ENCODE results near the gene MAMSTR. TPM values are rescaled to one million over a fixed set of nuclear protein-coding genes. Genes with fewer than 3 reads are reported as not detected.

MAMSTR gene
- total and polyA plus RNA-seq, 9 donors: 1.3 to 17.1 (median 10.7) TPM

DNA sequence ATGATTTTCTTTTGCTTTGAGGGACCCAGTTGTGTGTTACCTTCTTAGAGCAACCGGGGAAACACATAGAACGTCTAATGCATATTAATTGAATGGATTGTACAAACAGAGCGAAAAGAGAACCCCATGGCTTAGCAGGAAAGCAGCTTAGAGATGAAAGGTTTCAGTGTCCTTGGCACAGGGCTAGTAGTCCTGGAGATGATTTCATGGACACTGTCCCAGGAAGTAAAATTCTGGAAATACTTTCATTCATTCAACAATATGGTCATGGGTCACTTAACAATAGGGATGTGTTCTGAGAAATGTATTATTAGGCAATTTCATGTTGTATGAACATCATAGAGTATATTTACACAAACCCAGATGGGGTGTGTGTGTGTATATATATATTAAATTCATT is 33.4 kb downstream of the MAMSTR start:
- DNase-seq: no peak
- TF ChIP-seq POLR2A (IDR thresholded peaks at IDR 0.05) (no peak), EP300 (IDR thresholded peaks at IDR 0.05) (no peak)
- TF ChIP-seq, protein P1, sequence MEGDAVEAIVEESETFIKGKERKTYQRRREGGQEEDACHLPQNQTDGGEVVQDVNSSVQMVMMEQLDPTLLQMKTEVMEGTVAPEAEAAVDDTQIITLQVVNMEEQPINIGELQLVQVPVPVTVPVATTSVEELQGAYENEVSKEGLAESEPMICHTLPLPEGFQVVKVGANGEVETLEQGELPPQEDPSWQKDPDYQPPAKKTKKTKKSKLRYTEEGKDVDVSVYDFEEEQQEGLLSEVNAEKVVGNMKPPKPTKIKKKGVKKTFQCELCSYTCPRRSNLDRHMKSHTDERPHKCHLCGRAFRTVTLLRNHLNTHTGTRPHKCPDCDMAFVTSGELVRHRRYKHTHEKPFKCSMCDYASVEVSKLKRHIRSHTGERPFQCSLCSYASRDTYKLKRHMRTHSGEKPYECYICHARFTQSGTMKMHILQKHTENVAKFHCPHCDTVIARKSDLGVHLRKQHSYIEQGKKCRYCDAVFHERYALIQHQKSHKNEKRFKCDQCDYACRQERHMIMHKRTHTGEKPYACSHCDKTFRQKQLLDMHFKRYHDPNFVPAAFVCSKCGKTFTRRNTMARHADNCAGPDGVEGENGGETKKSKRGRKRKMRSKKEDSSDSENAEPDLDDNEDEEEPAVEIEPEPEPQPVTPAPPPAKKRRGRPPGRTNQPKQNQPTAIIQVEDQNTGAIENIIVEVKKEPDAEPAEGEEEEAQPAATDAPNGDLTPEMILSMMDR (IDR thresholded peaks at IDR 0.05): no peak
- no peaks in the 10 kb centered on the region for H3K36me3 ChIP-seq
- no peak overlapping the region for H3K27ac ChIP-seq
- H3K9me3 ChIP-seq: no peaks in the 10 kb centered on the region
- no peaks in the 10 kb centered on the region for H3K27me3 ChIP-seq
- 39 to 53% (median 41%) methylated on average over 3 of the region's 3 CpGs for WGBS, 3 donors
- H3K4me3 ChIP-seq: no peak overlapping the region
- intact Hi-C loops (cut with DNase I): no loop called here
- no peaks in the 10 kb centered on the region for H3K4me1 ChIP-seq (ENCODE audit: insufficient read depth)

DNA sequence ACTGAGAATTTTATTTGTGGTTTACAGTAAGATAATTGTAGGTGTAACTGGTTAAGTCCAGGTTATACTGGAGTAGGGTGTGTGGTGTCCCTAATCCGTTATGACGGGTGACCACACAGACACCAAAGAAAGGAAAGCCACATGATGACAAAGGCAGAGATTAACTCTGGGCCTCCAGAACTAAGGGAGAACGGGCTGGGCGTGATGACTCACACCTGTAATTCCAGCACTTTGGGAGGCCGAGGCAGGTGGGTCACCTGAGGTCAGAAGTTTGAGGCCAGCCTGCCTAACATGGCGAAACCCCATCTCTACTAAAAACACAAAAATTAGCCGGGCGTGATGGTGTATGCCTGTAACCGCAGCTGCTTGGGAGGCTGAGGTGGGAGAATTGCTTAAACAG is 33.9 kb downstream of the MAMSTR start:
- no peak for DNase-seq
- WGBS, 3 donors: 71 to 85% (median 82%) methylated on average over 9 of the region's 9 CpGs
- intact Hi-C loops (cut with DNase I): no loop called here

DNA sequence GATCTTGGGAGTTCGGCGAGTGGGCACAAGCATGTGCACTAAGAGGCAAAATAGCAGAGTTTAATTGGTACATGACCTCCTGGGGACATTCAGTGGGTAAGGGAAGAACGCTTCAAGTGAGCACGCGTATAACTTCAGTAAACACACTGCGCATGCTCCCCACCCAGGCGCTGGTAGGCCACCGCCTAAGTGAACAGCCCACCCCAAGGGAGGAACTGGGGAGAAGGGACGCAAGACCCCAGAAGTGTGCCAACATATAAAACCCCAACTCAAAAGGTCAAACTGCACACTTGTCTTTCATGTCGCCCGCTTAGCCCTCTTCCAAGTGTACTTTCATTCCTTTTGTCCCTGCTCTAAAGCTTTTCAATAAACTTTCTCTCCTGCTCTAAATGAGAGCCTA is 36.2 kb downstream of the MAMSTR start:
- peak in 4 of 5 donors; percentile 41 to 62 (median 50) for DNase-seq
- Histone ChIP-seq H3K4me1 (ENCODE audit: insufficient read depth) (peaks cover 2% of the 10 kb centered on the region), H3K36me3 (no peaks in the 10 kb centered on the region), H3K27me3 (no peaks in the 10 kb centered on the region), H3K9me3 (no peaks in the 10 kb centered on the region), H3K27ac (no peak overlapping the region), H3K4me3 (no peak overlapping the region)
- intact Hi-C loops (cut with DNase I): no loop called here
- 57 to 69% (median 59%) methylated on average over 11 of the region's 11 CpGs for WGBS, 3 donors
- no peak for TF ChIP-seq POLR2A (IDR thresholded peaks at IDR 0.05)
- TF ChIP-seq EP300 (IDR thresholded peaks at IDR 0.05): no peak
- TF ChIP-seq, protein P1 (IDR thresholded peaks at IDR 0.05): no peak

More for the DNA sequence above, 33.9 kb downstream of the MAMSTR start:
- H3K27ac ChIP-seq: no peak overlapping the region
- TF ChIP-seq POLR2A (IDR thresholded peaks at IDR 0.05) (no peak), EP300 (IDR thresholded peaks at IDR 0.05) (no peak)
- TF ChIP-seq, protein P1 (IDR thresholded peaks at IDR 0.05): no peak
- no peak overlapping the region for H3K4me3 ChIP-seq
- H3K36me3 ChIP-seq: no peaks in the 10 kb centered on the region
- H3K4me1 ChIP-seq (ENCODE audit: insufficient read depth): peaks cover 2% of the 10 kb centered on the region
- no peaks in the 10 kb centered on the region for H3K9me3 ChIP-seq
- no peaks in the 10 kb centered on the region for H3K27me3 ChIP-seq

DNA sequence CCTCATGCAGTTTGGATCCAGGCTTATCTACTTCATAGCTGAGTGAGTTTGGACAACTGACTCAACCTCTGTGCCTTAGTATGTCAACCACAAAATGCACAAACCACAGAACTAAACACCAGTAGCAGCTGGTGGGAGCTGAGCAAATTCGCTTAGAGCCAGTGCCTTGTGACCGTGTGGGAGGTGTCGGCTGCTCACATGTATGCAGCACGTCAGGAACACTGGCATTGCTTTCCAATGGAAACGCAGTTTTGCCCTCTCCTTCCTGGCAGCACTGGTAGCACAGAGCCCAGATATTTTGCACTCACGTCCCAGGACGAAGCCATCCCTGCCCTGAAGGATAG is 38.4 kb downstream of the MAMSTR start:
- Histone ChIP-seq H3K27me3 (no peaks in the 10 kb centered on the region), H3K27ac (no peak overlapping the region)
- intact Hi-C loops (cut with DNase I): no loop called here

More for the DNA sequence above, 38.4 kb downstream of the MAMSTR start:
- peak in 1 of 5 donors; percentile 44 for DNase-seq
- Histone ChIP-seq H3K9me3 (no peaks in the 10 kb centered on the region), H3K4me1 (ENCODE audit: insufficient read depth) (peaks cover 2% of the 10 kb centered on the region), H3K4me3 (no peak overlapping the region), H3K36me3 (no peaks in the 10 kb centered on the region)
- TF ChIP-seq EP300 (IDR thresholded peaks at IDR 0.05): no peak
- TF ChIP-seq POLR2A (IDR thresholded peaks at IDR 0.05): no peak
- TF ChIP-seq, protein P1 (IDR thresholded peaks at IDR 0.05): no peak
- 14 to 41% (median 27%) methylated on average over 7 of the region's 7 CpGs for WGBS, 3 donors

Measured in ovary (tissue), 9 donors.